ENCODE measurements around the gene ALS2. TPM values are rescaled to one million over a fixed set of nuclear protein-coding genes. Genes with fewer than 3 reads are reported as not detected.

Gene ALS2
- 1 to 10 TPM; 7.0 to 7.2 TPM for total RNA-seq
- polyA plus RNA-seq (2013, experiment 1 of 2), result 6.4 TPM
- polyA plus RNA-seq (2013, experiment 2 of 2), result 7.0 TPM
- 15.1 to 51.3 (median 34.1) reads per million in 172 experiments for total RNA-seq

GRCh38 chr2:201780674-201781493, at the start of gene ALS2:
ALS2 (minus strand) TSS chr2:201780933; CDS start chr2:201768885, 12,048 bp downstream.
- Histone ChIP-seq H3K27ac (ENCODE audit: low read depth in 1 of 2, low read length in 2 of 2) (peak within 1 kb of the TSS; percentile 77 to 88), H3K9me3 (ENCODE audit: control insufficient read depth in 1 of 2, insufficient read depth in 1 of 2, low read length in 2 of 2) (no peaks in the 10 kb centered on the region), H3K36me3 (ENCODE audit: insufficient read depth, low read length) (no peaks in the 10 kb centered on the region), H3K27me3 (ENCODE audit: control insufficient read depth in 1 of 2, insufficient read depth in 2 of 2, low read length in 2 of 2) (no peaks in the 10 kb centered on the region), H3K4me3 (ENCODE audit: low read length) (peak within 1 kb of the TSS; percentile 66), H3K4me1 (ENCODE audit: insufficient read depth, low read length) (peaks cover 15% of the 10 kb centered on the region)
- ATAC-seq (ENCODE audit: poor library complexity), result peak; percentile 90
- no peaks in the 10 kb centered on the region for H3K27me3 Mint-ChIP-seq
- DNase-seq, result peak; percentile 86 to 96 (median 92)
- POLR2A ChIA-PET, result interaction anchor here (0.7 to 2.3 kb wide), 13 partner anchors 12 to 917 kb away, joined by 3 to 26 read pairs (median 4); partner anchors contain the start of genes CLK1, NIF3L1, PPIL3 and STRADB
- peak within 1 kb of the TSS; percentile 98 for H3K4me3 Mint-ChIP-seq
- no peaks in the 10 kb centered on the region for H3K9me3 Mint-ChIP-seq
- TF ChIP-seq, protein P1, sequence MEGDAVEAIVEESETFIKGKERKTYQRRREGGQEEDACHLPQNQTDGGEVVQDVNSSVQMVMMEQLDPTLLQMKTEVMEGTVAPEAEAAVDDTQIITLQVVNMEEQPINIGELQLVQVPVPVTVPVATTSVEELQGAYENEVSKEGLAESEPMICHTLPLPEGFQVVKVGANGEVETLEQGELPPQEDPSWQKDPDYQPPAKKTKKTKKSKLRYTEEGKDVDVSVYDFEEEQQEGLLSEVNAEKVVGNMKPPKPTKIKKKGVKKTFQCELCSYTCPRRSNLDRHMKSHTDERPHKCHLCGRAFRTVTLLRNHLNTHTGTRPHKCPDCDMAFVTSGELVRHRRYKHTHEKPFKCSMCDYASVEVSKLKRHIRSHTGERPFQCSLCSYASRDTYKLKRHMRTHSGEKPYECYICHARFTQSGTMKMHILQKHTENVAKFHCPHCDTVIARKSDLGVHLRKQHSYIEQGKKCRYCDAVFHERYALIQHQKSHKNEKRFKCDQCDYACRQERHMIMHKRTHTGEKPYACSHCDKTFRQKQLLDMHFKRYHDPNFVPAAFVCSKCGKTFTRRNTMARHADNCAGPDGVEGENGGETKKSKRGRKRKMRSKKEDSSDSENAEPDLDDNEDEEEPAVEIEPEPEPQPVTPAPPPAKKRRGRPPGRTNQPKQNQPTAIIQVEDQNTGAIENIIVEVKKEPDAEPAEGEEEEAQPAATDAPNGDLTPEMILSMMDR (IDR thresholded peaks at IDR 0.05), result no peak
- H3K27ac Mint-ChIP-seq, result peak within 1 kb of the TSS; percentile 93
- peaks cover 20% of the 10 kb centered on the region for H3K4me1 Mint-ChIP-seq (ENCODE audit: low read depth)
- CTCF ChIA-PET, result interaction anchor here (0.6 to 1.1 kb wide), 3 partner anchors 12 to 1134 kb away, joined by 3 to 4 read pairs (median 3); no protein-coding TSS in a partner anchor
- H3K36me3 Mint-ChIP-seq (ENCODE audit: low read depth), result peaks cover 12% of the 10 kb centered on the region
- intact Hi-C loops (cut with DNase I, micrococcal nuclease), result loop anchor here (2.0 to 10.0 kb wide), 12 partner anchors 138 to 1936 kb away; partner anchors contain the start of genes TMEM237 (in 2 of the 2), BMPR2 (in 1 of the 2), FAM117B (in 1 of the 2) and FZD7 (in 1 of the 2)

DNA sequence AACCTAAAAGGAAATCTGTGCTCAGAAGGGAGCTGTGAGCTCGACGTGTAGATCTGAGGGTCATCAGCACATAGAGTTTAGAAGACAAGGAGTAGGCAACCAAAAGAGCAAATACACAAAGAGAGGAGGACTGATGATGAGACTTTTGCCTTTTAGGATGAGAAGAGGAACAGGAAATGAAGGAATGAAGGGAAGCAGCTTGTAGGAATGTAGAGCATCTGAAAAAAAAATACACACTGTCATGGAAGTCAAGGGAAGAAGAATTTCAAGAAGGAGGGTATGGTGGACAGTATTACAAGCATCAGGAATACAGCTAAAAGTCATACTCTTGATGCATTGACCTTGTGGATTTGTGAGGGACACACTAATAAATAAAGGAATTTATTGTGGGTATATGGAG, 47.5 kb upstream of the ALS2 start:
- ATAC-seq (ENCODE audit: poor library complexity), result no peak

DNA sequence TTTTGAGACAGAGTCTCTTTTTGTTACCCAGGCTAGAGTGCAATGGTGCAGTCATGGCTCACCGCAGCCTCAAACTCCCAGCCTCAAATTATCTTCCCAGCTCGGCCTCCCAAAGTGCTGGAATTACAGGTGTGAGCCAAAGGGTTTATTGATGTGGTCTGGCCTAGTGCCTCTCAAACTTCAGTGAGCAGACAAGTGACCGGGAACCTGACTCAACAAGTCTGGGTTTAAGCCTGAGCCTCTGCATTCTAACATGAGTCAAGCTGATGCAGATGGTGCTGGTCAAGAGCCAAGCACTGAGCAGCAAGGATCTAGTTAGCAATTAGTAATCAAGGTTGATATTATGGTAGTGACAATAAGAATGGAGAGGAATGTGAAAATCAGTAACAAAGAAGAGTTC, 46.9 kb upstream of the ALS2 start:
- H3K27ac Mint-ChIP-seq, result no peak overlapping the region

More for the DNA sequence above, 47.5 kb upstream of the ALS2 start:
- H3K27me3 ChIP-seq (ENCODE audit: control insufficient read depth in 1 of 2, insufficient read depth in 2 of 2, low read length in 2 of 2), result no peaks in the 10 kb centered on the region
- intact Hi-C loops (cut with DNase I, micrococcal nuclease), result no loop called here
- no peaks in the 10 kb centered on the region for H3K9me3 Mint-ChIP-seq
- ChIA-PET POLR2A (no interaction called here), CTCF (no interaction called here)
- H3K36me3 ChIP-seq (ENCODE audit: insufficient read depth, low read length), result no peaks in the 10 kb centered on the region
- H3K4me1 ChIP-seq (ENCODE audit: insufficient read depth, low read length), result no peaks in the 10 kb centered on the region
- H3K27me3 Mint-ChIP-seq, result peaks cover 12% of the 10 kb centered on the region
- TF ChIP-seq, protein P1 (IDR thresholded peaks at IDR 0.05), result no peak
- DNase-seq, result no peak
- no peak overlapping the region for H3K4me3 ChIP-seq (ENCODE audit: low read length)
- H3K4me1 Mint-ChIP-seq (ENCODE audit: low read depth), result no peaks in the 10 kb centered on the region
- H3K36me3 Mint-ChIP-seq (ENCODE audit: low read depth), result no peaks in the 10 kb centered on the region
- H3K27ac Mint-ChIP-seq, result no peak overlapping the region
- no peak overlapping the region for H3K4me3 Mint-ChIP-seq
- H3K27ac ChIP-seq (ENCODE audit: low read depth in 1 of 2, low read length in 2 of 2), result no peak overlapping the region
- H3K9me3 ChIP-seq (ENCODE audit: control insufficient read depth in 1 of 2, insufficient read depth in 1 of 2, low read length in 2 of 2), result no peaks in the 10 kb centered on the region

More for the DNA sequence above, 46.9 kb upstream of the ALS2 start:
- ChIA-PET CTCF (no interaction called here), POLR2A (no interaction called here)
- intact Hi-C loops (cut with DNase I, micrococcal nuclease), result no loop called here
- H3K9me3 ChIP-seq (ENCODE audit: control insufficient read depth in 1 of 2, insufficient read depth in 1 of 2, low read length in 2 of 2), result no peaks in the 10 kb centered on the region
- H3K4me1 ChIP-seq (ENCODE audit: insufficient read depth, low read length), result no peaks in the 10 kb centered on the region
- H3K4me3 ChIP-seq (ENCODE audit: low read length), result no peak overlapping the region
- Mint-ChIP-seq H3K4me3 (no peak overlapping the region), H3K27me3 (peaks cover 12% of the 10 kb centered on the region), H3K4me1 (ENCODE audit: low read depth) (no peaks in the 10 kb centered on the region), H3K9me3 (no peaks in the 10 kb centered on the region), H3K36me3 (ENCODE audit: low read depth) (no peaks in the 10 kb centered on the region)
- TF ChIP-seq, protein P1 (IDR thresholded peaks at IDR 0.05), result no peak
- H3K27me3 ChIP-seq (ENCODE audit: control insufficient read depth in 1 of 2, insufficient read depth in 2 of 2, low read length in 2 of 2), result no peaks in the 10 kb centered on the region
- H3K36me3 ChIP-seq (ENCODE audit: insufficient read depth, low read length), result no peaks in the 10 kb centered on the region
- ATAC-seq (ENCODE audit: poor library complexity) (no peak), DNase-seq (no peak)
- no peak overlapping the region for H3K27ac ChIP-seq (ENCODE audit: low read depth in 1 of 2, low read length in 2 of 2)

All from CD4-positive, alpha-beta T cell (primary cell).